Dermis blood vessel endothelial cell (primary cell): ENCODE data around the gene GRIK2. TPM values are rescaled to one million over a fixed set of nuclear protein-coding genes. Genes with fewer than 3 reads are reported as not detected.

Experiments
- DNase-seq: peaks from one replicate; pipeline ENCODE4 v3.0.0; 2010
- total RNA-seq: library from RNA; depleted of rRNA; stranded (reverse); fragments of >200 nt; gene quantifications from 2 replicates; pipeline ENCODE4 v1.2.3, GENCODE V29; 2014

Gene GRIK2
- total RNA-seq, 1 donor from 2014 or later = 0.34 TPM

- DNase-seq = no peak
These were observed 64.8 kb downstream of the GRIK2 start for GRCh38 chr6:101458336-101458735.

DNA sequence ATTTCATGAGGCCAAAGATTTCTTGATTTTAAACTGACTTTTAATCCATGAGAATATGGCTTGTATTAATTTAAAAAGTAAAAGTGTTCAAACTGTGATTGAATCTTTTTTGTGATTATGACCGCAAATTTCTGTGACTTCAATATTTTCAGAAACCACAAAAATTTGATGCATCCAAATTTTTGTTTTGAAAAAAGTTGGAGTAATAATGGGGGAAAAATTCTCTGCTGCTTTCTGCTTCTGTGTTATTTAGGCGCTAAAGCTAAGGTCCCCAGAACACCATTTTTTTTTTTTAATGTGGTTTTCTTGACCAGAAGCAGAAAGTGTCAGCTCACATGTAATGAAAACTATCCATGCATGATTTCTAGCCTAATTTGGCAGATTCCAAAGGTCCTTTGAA, 65.3 kb downstream of the GRIK2 start:
- no peak for DNase-seq

DNA sequence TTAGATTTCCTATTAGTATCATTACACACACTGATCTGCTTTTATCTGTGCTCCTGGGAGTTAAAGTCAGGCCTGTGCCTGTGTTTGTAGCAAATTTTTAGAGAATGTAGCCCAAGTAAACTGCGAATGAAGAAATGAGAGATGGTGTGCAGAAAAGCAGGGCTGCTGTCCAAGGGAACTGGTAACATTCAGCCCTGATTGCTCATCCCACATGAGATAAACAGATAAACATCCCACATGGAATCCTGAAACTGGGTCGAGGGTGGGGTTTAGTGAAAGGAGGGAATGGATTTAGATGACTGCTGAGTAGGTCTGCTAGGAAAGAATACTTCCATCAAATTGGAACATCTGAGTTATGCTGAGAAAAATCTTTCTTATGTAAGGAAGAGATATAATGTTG, 69.1 kb downstream of the GRIK2 start:
- no peak for DNase-seq

DNA sequence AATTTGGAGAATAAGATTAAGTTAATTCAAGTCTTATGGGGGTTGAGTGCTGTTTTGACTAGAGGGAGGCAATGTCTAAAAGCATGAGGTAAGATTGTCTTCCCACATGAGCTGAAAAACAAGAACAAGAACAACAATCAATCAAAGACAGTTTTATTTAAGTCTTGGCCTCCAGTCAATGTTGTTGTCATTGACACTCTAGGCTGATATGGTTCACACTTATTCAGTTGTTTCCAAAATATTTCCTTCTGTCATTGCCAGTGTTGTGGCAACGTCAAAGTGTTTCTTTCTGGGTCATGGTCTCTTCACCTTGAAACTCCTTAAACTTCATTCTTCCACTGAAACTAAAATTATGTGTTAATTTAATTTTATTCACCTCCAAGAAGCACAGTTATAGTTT, 72.4 kb downstream of the GRIK2 start:
- DNase-seq = no peak

DNA sequence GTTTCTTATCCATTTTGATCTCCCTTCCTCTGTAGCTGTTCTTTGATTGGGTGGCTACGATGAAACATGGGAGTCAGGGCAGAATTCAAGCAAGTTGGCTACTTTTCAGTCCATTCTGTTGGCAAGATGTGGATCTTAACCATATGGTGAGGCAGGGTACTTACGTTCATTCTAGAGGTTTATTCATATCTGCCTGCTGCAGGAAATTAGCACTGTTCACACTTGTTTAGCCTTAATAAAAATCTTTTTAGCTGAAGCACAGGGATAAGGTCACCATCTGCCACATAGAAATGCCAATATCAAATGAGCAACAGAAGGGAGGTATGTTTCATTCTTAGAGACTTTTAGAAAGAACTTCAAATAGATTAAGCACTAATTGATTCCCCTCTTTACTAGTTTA, 83.9 kb downstream of the GRIK2 start:
- DNase-seq = no peak

GRCh38 chr6:101478891-101479290, 85.4 kb downstream of the GRIK2 start:
- DNase-seq = no peak

- DNase-seq = no peak
These were observed 89.1 kb downstream of the GRIK2 start for GRCh38 chr6:101482606-101483005.

GRCh38 chr6:101484781-101485180, 91.3 kb downstream of the GRIK2 start:
- DNase-seq = no peak

- no peak for DNase-seq
These were observed 92.6 kb downstream of the GRIK2 start for GRCh38 chr6:101486124-101486523.

DNA sequence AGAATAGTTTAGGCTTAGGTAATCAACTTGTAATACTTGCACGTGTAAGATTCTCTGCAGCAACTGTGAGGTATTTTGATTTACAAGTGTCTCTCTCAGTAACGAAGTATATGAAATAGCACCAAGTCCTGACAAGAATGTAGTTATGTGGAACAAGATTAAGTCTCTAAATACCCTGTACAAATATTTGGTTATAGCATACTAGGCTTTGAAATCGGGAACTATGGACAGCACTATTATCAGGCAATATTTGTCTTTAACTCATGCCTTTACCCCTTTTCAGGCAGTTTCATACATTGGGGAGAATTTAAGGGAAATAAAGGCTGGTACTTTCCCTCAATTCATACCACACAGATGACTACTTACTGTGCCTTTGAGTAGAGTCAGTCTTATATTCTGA, 93.2 kb downstream of the GRIK2 start:
- DNase-seq = no peak

DNA sequence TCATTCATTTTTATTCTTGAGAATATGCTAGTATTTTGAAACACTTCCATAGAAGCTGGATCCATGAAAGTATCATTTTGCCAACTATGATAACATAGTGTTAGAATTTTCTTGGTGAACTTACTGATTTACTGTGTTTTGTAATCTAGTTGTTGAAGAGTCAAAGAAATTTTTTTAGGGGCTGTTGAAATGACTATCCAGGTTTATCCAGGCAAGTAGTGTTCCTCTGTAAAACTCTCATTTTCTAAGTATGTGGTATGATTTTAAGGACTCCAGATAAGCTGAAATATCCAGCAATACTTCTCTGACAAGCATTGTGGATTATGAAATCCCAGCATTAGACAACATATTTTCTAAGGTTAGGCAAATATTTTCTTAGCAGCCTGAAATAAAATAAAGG, 95.9 kb downstream of the GRIK2 start:
- DNase-seq = no peak

GRCh38 chr6:101490857-101491256, 97.3 kb downstream of the GRIK2 start:
- no peak for DNase-seq

DNA sequence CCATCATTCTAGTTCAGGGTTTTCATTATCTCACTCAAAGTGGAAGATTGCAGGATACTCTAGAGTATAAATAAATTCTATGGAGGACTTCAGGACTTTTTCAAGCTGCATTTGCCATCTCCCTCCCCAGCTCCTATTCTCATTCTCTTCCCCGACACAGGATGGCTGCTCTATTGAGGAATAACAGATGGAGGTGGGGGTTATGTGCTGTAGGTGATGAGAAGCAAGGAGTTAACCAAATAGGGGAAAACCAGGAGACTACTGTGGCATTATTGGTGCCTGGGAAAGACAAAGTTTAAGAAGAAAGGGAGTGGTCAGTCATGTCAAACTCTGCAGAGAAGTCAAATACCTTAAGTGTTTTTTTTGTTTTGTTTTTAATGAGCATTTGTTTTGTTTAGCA, 109.3 kb downstream of the GRIK2 start:
- DNase-seq = no peak

DNA sequence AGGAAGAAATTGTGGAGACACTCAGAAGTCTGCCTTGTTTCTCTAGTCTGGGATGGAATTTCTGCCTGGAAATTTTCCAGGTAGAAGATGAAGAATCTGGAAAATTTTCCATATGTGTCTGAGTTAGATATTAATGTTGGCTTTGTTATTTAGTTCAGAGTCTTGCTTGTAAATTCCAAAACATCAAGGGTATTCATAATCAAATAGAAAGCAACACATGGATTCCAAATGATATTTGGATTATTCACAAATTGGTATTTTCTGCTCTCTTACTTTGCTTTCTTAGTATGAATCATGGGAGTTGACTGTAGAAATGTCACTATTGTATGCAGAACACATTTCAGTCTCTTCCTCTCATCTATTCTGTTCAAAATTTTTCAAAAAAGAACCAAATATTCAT, 116.0 kb downstream of the GRIK2 start:
- DNase-seq = no peak

DNA sequence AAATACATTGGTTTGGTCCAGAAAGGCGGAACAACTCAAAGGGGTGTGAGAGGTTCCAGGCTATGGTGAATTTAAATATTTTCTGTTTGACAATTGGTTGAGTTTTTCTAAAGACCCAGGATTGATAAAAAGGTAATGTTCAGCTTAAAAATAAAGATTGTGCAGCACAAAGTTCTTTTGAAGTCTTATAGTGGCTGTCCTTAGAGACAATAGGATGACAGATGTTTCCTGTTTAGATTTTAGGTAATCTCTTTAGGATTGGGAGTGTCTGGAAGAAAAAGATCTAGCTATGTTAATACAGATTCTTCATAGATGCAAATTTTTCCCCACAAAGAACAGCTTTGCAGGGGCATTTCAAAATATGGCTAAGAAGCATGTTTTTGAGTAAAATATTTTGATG, 119.7 kb downstream of the GRIK2 start:
- no peak for DNase-seq

GRCh38 chr6:101516578-101516977, 123.1 kb downstream of the GRIK2 start:
- DNase-seq = no peak

DNA sequence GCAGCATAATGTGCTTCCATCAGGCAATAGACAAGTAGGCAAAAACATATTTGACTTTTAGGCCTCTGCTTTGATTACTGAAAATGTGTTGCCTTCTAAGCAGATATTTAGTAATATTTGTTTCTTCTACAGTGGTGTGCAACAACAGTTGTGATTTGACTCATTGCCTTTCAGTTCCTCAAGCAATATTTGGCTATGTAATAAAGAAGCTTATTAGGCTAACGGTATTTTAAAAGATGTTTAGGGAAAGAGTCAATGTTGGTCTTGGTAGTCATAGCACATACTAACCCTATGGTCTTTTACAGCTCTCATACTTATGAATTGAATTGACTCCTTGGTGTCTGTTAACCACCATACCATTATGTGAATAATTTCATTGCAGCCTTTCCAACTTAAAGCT, 124.1 kb downstream of the GRIK2 start:
- DNase-seq = no peak

DNA sequence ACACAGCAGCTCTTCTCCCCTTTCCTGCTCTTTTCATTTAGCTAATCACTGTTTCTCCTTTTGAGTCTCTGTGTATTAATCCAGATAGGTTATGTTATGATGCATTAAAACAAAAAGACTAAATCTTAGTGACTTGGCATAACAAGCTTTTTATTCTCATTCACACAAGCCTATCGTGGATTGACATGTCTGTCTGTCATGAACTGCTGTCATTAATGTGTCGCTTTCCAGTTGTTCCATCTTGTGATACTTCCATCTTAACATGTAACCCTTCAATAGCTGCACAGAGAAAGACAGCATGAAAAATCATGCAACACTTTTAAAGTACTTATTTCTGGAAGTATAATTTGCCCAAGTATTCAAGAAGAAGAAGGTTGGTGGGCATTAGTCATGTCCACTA, 128.7 kb downstream of the GRIK2 start:
- no peak for DNase-seq

GRCh38 chr6:101527467-101527866, 134.0 kb downstream of the GRIK2 start:
- no peak for DNase-seq

- no peak for DNase-seq
These were observed 135.3 kb downstream of the GRIK2 start for GRCh38 chr6:101528801-101529200.

DNA sequence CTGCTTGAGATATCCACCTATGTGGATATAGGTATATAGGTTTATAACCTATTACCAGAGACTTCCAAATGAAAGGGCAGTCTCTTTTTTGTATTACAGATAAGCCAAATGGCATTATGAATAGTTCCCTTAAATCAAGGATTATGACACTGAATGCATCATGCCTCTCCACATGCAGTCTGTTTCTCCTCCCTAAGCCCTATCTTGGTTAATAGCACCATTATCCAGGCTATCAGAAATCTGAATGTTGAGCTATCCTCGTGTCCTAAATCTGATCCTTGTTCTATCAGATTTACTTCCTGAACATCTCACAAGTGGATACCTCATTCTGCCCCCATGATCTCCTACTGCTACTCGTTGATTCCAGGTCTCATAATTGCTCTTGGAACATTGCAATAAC, 138.0 kb downstream of the GRIK2 start:
- no peak for DNase-seq

DNA sequence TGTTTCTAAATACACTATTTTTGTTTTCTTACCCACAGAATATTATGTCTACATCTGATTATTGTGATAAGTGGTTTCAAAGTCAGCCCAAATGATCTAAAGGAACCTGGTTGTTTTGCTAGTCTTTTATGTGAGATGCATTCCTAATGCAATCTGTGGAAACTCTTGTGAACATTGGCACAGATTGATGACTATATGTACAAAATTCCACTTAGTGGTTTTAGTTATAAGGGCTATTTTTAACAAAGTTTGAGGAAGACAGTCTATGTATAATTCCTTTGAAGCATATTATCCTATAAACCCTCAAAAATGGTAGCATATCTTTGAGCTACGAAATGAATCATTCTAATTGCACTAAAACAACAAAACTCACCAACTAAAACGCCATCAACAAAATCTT, 140.9 kb downstream of the GRIK2 start:
- no peak for DNase-seq

DNA sequence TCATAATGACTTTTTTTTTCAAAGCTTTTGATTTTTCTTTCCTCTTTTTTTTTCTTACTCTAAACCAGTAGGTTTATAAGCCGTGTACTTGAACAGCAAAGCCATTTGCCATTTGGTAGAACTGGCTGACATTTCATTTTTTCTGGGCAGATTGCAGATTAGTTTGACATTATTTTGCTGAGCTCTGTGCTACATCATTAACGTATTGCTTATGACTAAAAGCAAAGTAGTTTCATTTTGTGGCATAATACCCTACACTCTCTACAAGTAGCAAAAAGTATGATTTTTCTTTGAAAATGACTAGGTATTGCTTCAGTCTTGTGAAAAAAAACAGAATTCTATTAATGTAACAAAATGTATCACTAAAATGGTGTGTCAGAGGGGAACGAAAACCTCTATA, 141.3 kb downstream of the GRIK2 start:
- no peak for DNase-seq

GRCh38 chr6:101537753-101538316, 144.3 kb downstream of the GRIK2 start:
- no peak for DNase-seq

DNA sequence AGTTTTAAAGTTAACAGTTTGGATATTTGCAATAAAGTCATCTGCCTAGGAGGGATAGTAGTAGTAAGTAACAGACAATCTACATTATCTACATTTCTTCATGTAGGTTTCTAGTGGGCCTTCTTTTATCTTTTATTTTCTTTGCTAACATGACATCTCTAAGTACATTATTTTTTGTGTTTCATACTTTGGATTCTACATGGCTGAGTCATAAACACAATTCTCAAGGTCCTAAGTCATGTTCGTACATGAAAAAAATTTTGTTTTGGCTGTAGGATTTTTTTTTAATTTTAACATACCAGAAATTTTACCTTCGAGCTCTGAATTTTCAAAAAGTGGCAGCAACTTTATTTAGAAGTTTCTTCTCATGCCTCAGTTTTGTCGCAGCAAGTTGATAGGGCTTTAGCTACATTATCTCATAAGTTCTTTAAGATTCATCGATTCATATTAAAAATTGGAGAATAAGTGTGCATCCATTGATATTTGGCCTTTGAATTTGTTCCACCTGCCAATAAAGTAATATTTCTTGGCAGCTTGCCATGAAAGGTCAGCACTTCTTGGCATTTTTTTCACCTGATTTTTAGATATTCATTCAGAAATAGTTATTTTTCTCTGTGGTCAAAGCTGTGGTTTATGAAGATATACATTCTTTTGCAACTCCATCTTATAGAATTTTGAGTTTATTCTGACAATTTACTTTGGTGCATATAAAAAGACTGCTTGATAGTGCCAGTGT, 146.2 kb downstream of the GRIK2 start:
- no peak for DNase-seq
